GM12891 (cell line): ENCODE measurements around the gene EIF1.

ENCODE experiments used
- POLR2A ChIP-seq: IDR thresholded peaks from 2 replicates; pipeline ENCODE4 v1.6.1; 2011; ENCODE audit warnings: low read depth, low read length, control low read depth
- POLR2AphosphoS5 ChIP-seq: IDR thresholded peaks from 2 replicates; pipeline ENCODE4 v1.6.1; 2011; ENCODE audit warnings: low read depth, low read length, control low read depth
- POU2F2 ChIP-seq: IDR thresholded peaks from 2 replicates; pipeline ENCODE4 v1.6.1; 2011; ENCODE audit warnings: low read depth, mild to moderate bottlenecking, control low read depth, low read length, moderate library complexity
- TAF1 ChIP-seq: IDR thresholded peaks from 2 replicates; pipeline ENCODE4 v1.6.1; 2011; ENCODE audit warnings: low read depth, low read length, control low read depth

DNA sequence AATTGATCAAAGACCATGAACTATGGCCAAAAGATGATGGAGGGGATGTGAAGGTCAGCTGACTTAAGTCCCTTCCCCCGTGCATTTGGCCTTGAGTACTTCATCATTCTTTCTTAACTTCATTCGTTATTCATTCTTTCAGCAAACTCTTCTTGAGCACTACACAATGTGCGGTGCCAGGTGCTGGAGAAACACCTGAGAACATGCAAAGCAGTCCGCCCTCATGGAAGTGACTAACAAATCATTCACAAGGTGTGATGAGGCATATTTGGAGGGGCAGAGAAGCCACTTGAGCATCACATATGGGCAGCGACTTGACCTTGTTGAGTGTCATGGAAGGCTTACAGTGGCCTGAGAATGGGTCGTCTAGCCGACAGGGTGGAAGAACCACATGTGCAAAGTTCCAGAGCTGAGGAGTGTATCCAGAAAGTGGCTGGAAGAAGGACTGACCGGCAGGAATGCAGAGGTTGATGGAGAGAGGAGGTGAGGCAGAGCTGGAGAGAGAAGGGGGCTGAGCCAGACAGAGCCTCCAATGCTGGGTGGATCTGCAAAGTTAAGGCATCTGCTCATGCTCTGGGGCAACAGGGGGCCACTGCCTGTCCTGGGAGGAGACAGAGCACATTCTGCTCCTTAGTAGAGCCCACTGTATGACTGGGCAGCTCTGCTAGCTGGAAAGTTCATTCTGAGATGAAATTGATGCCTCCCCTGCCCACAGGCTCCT is 25.1 kb upstream of the EIF1 start:
- TF ChIP-seq POU2F2 = no peak
- no peak for TF ChIP-seq POLR2A
- no peak for TF ChIP-seq POLR2AphosphoS5
- no peak for TF ChIP-seq TAF1
